NT2/D1 (cell line): ENCODE results near the gene KATNB1.

ENCODE experiments used
- DNase-seq: peaks from one replicate; pipeline ENCODE4 v3.0.0-alpha.2; 2011; ENCODE audit warnings: low read depth, low spot score
- H3K27me3 ChIP-seq: 2 replicates; pipeline ENCODE4 v1.6.0; 2011; ENCODE audit warnings: mild to moderate bottlenecking; ENCODE audit not compliant: insufficient read length, insufficient read depth
- H3K36me3 ChIP-seq: 2 replicates; pipeline ENCODE4 v1.6.1; 2011; ENCODE audit warnings: mild to moderate bottlenecking, low read length, mixed read lengths; ENCODE audit not compliant: insufficient read depth, insufficient read length
- H3K4me1 ChIP-seq: 2 replicates; pipeline ENCODE4 v1.5.1; 2011; ENCODE audit not compliant: insufficient read depth, insufficient read length
- H3K4me3 ChIP-seq: 2 replicates; pipeline ENCODE4 v1.5.1; 2011; ENCODE audit warnings: low read depth; ENCODE audit not compliant: insufficient read length
- H3K9ac ChIP-seq: 2 replicates; pipeline ENCODE4 v1.6.0; 2011; ENCODE audit warnings: low read depth; ENCODE audit not compliant: insufficient read length
- H3K9me3 ChIP-seq: 2 replicates; pipeline ENCODE4 v1.5.1; 2011; ENCODE audit warnings: mild to moderate bottlenecking, low read length; ENCODE audit not compliant: insufficient read depth
- SUZ12 ChIP-seq: IDR thresholded peaks from 2 replicates; pipeline ENCODE4 v1.6.1; 2011; ENCODE audit not compliant: insufficient read length, insufficient read depth; ENCODE audit errors: extremely low read depth
- YY1 ChIP-seq: IDR thresholded peaks from 2 replicates; pipeline ENCODE4 v1.6.1; 2011; ENCODE audit not compliant: insufficient read length, insufficient read depth
- ZNF274 ChIP-seq: IDR thresholded peaks from 2 replicates; pipeline ENCODE4 v1.6.1; 2011; ENCODE audit warnings: mild to moderate bottlenecking, low read depth, low read length

The KATNB1 gene

GRCh38 chr16:57797216-57797525 lies 61.6 kb downstream of the KATNB1 start:
- TF ChIP-seq ZNF274 (no peak), SUZ12 (no peak), YY1 (no peak)
- H3K27me3 ChIP-seq, result peaks cover 32% of the 10 kb centered on the region
- H3K4me3 ChIP-seq, result no peak overlapping the region
- no peak for DNase-seq
- H3K9ac ChIP-seq, result peak overlapping the region; percentile 57
- peaks cover 33% of the 10 kb centered on the region for H3K4me1 ChIP-seq
- no peaks in the 10 kb centered on the region for H3K9me3 ChIP-seq
- H3K36me3 ChIP-seq, result peaks cover 43% of the 10 kb centered on the region

GRCh38 chr16:57797526-57798266 lies 62.1 kb downstream of the KATNB1 start:
- TF ChIP-seq ZNF274 (no peak), SUZ12 (no peak), YY1 (no peak)
- no peaks in the 10 kb centered on the region for H3K9me3 ChIP-seq
- H3K4me3 ChIP-seq, result peak overlapping the region; percentile 8
- H3K36me3 ChIP-seq, result peaks cover 37% of the 10 kb centered on the region
- H3K9ac ChIP-seq, result peak overlapping the region; percentile 57
- peaks cover 33% of the 10 kb centered on the region for H3K4me1 ChIP-seq
- H3K27me3 ChIP-seq, result peaks cover 32% of the 10 kb centered on the region
- DNase-seq, result no peak

GRCh38 chr16:57798267-57798810 lies 62.8 kb downstream of the KATNB1 start:
- H3K4me3 ChIP-seq, result peak overlapping the region; percentile 8
- H3K9me3 ChIP-seq, result no peaks in the 10 kb centered on the region
- H3K27me3 ChIP-seq, result peaks cover 32% of the 10 kb centered on the region
- peaks cover 37% of the 10 kb centered on the region for H3K36me3 ChIP-seq
- H3K9ac ChIP-seq, result peak overlapping the region; percentile 46
- peaks cover 34% of the 10 kb centered on the region for H3K4me1 ChIP-seq
- DNase-seq, result no peak
- TF ChIP-seq SUZ12, result no peak
- no peak for TF ChIP-seq YY1
- TF ChIP-seq ZNF274, result no peak

- Histone ChIP-seq H3K4me1 (peaks cover 37% of the 10 kb centered on the region), H3K4me3 (no peak overlapping the region), H3K27me3 (peaks cover 32% of the 10 kb centered on the region), H3K9ac (no peak overlapping the region), H3K9me3 (no peaks in the 10 kb centered on the region), H3K36me3 (peaks cover 33% of the 10 kb centered on the region)
- TF ChIP-seq ZNF274, result no peak
- no peak for TF ChIP-seq SUZ12
- no peak for TF ChIP-seq YY1
- DNase-seq, result no peak
These were observed 63.5 kb downstream of the KATNB1 start for GRCh38 chr16:57798953-57799599.

- TF ChIP-seq ZNF274, result no peak
- TF ChIP-seq YY1, result no peak
- no peak for TF ChIP-seq SUZ12
- no peak overlapping the region for H3K4me3 ChIP-seq
- no peak for DNase-seq
These were observed 64.1 kb downstream of the KATNB1 start for GRCh38 chr16:57799600-57800199.

GRCh38 chr16:57800200-57801097 lies 64.9 kb downstream of the KATNB1 start:
- Histone ChIP-seq H3K4me1 (peaks cover 33% of the 10 kb centered on the region), H3K9ac (no peak overlapping the region), H3K27me3 (peaks cover 32% of the 10 kb centered on the region), H3K4me3 (no peak overlapping the region), H3K36me3 (peaks cover 23% of the 10 kb centered on the region), H3K9me3 (no peaks in the 10 kb centered on the region)
- TF ChIP-seq ZNF274, result no peak
- no peak for TF ChIP-seq YY1
- TF ChIP-seq SUZ12, result no peak
- DNase-seq, result no peak

More at GRCh38 chr16:57799600-57800199, 64.1 kb downstream of the KATNB1 start:
- Histone ChIP-seq H3K9ac (no peak overlapping the region), H3K9me3 (no peaks in the 10 kb centered on the region), H3K4me1 (peaks cover 37% of the 10 kb centered on the region), H3K27me3 (peaks cover 32% of the 10 kb centered on the region), H3K36me3 (peaks cover 27% of the 10 kb centered on the region)
